ENCODE data around the gene VDAC1. TPM values are rescaled to one million over a fixed set of nuclear protein-coding genes. Genes with fewer than 3 reads are reported as not detected.
A peak's percentile ranks its signal among the peaks of the same experiment; 100 is the strongest.

Gene VDAC1
- total RNA-seq, 1 donor from 2014 or later, result 489 TPM

DNA sequence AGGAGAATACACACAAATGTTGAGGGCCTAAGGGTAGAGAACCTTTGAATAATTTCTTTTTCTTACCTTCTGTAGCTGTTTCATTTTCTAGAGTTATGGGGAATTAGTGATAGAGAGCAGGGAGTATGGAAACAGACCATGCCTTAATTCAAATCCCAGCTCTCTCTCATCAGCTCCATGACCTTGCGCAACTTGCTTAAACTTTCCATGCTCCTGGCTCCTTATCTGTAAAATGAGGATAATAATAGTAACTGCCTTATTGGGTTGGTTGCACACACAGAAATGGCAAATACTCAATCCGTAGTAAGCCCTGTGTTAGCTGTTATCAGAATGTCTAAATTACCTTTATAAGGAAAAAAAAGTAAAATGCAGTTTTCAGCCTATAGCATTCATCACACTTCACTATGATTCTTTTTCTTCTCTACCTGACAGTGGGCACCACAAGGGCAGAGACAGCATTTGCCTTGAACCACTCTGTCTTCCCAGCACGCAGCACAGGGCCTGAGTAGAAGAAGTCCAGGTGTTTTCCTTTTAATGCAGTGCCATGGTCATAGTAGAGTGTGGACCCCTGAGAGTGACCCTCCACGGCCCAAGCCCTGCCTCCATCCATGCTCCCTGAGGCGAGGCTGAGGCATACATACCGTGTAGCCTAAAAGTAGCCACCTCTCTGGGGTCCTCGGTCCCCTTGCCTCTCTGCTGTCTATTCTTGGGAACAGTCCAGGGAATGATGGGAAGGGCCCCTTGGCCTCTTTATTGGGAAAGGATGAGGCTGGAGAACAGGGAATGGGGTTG, 53.8 kb downstream of the VDAC1 start:
- FAIRE-seq, result no peak
- DNase-seq (ENCODE audit: low read depth), result no peak
- no peaks in the 10 kb centered on the region for H3K36me3 ChIP-seq (ENCODE audit: control insufficient read depth, insufficient read depth, low read length)

DNA sequence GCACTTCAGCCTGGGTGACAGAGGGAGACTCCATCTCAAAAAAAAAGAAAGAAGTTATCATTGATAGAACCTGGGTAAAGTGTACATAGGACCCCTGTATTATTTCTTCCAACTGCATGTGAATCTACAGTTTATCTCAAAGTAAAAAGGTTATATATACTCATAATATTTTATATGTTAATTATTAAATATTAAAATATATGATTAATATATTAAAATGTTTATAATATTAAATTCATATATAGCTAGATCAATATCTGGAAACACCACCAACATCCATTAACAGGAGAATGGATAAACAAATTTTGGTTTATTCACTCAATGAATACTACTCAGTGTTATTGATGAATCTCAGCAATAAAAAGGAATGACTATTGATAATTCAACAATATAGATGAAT, 56.1 kb downstream of the VDAC1 start:
- Histone ChIP-seq H3K27me3 (ENCODE audit: control insufficient read depth, insufficient read depth, low read length) (peaks cover 4% of the 10 kb centered on the region), H3K36me3 (ENCODE audit: control insufficient read depth, insufficient read depth, low read length) (no peaks in the 10 kb centered on the region), H3K4me3 (ENCODE audit: low read depth, low read length) (no peak overlapping the region)
- FAIRE-seq (no peak), DNase-seq (ENCODE audit: low read depth) (no peak)
- no peak for TF ChIP-seq CTCF (IDR thresholded peaks at IDR 0.05; ENCODE audit: insufficient read depth, low read length, severe bottlenecking)

More for the DNA sequence above, 53.8 kb downstream of the VDAC1 start:
- TF ChIP-seq CTCF (IDR thresholded peaks at IDR 0.05; ENCODE audit: insufficient read depth, low read length, severe bottlenecking), result no peak
- no peak overlapping the region for H3K4me3 ChIP-seq (ENCODE audit: low read depth, low read length)
- no peaks in the 10 kb centered on the region for H3K27me3 ChIP-seq (ENCODE audit: control insufficient read depth, insufficient read depth, low read length)

- no peak for DNase-seq (ENCODE audit: low read depth)
- TF ChIP-seq CTCF (IDR thresholded peaks at IDR 0.05; ENCODE audit: insufficient read depth, low read length, severe bottlenecking), result no peak
- H3K36me3 ChIP-seq (ENCODE audit: control insufficient read depth, insufficient read depth, low read length), result no peaks in the 10 kb centered on the region
- H3K27me3 ChIP-seq (ENCODE audit: control insufficient read depth, insufficient read depth, low read length), result peaks cover 4% of the 10 kb centered on the region
- no peak for FAIRE-seq
- H3K4me3 ChIP-seq (ENCODE audit: low read depth, low read length), result no peak overlapping the region
Measured at GRCh38 chr5:133947431-133947841, 57.3 kb downstream of the VDAC1 start.

DNA sequence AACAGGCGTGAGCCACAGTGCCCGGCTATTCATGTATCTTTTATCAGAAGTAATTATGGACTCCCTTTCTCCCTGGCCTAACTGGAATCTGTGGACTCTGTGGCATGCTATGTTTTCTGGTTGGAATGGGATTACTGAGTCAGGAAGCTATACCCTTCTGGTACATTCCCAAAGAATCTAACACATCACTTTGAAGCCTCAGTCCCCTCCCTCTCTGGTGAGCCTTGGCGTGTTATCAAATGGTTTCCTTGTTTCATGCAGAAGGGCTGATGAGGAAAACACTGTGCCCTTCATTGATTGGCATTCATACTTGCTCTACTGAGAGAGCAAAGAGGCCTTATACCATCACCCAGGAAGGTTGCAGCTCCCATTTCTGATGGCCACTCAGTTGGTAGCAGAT, 59.2 kb downstream of the VDAC1 start:
- Histone ChIP-seq H3K4me3 (ENCODE audit: low read depth, low read length) (no peak overlapping the region), H3K27me3 (ENCODE audit: control insufficient read depth, insufficient read depth, low read length) (peaks cover 4% of the 10 kb centered on the region), H3K36me3 (ENCODE audit: control insufficient read depth, insufficient read depth, low read length) (no peaks in the 10 kb centered on the region)
- FAIRE-seq (no peak), DNase-seq (ENCODE audit: low read depth) (no peak)
- TF ChIP-seq CTCF (IDR thresholded peaks at IDR 0.05; ENCODE audit: insufficient read depth, low read length, severe bottlenecking), result no peak

DNA sequence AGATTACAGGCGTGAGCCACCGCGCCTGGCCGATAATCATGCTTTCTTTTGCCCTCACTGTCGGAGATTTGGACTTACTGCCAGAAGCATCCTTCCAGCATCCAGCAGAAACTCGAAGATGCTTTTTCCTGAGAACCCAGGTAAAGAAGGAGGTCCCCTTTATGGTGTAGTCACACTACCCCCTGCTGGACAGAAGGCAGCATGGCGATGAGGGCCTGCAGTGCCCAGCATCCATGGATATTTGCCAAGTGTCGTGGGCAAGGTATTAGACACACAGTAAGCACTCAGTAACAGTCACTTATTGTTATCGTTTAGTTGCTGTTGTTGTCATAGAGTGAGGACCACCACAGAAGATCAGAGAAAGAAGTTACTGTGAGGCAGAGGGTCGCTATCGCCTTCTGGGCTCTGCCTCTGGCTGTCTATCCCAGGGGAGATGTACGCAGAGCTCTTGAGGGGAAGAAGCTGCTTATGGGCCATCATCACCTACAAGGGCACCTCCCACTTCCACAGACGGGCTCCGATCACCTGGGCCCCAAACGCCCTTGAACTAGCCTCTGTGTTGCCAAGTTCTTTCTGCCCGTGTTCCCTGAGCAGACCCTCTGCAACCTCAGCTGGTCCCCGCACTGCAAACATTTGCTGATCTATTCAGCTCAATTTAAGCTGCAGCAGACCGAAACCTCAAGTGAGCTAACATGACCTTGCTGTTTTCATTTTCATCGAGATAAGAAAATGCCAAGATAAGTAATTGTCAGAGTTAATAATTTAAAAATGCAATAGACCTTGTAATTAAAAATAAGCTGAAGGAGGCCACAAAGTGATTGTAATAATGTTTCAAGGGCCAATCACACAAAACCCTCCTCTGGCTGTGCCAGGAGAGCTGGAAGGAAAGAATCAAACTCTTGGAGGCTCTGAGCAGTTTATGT, 60.3 kb downstream of the VDAC1 start:
- DNase-seq (ENCODE audit: low read depth) (peak; percentile 57), FAIRE-seq (no peak)
- Histone ChIP-seq H3K27me3 (ENCODE audit: control insufficient read depth, insufficient read depth, low read length) (peaks cover 4% of the 10 kb centered on the region), H3K4me3 (ENCODE audit: low read depth, low read length) (no peak overlapping the region), H3K36me3 (ENCODE audit: control insufficient read depth, insufficient read depth, low read length) (no peaks in the 10 kb centered on the region)
- peak; percentile 57 for TF ChIP-seq CTCF (IDR thresholded peaks at IDR 0.05; ENCODE audit: insufficient read depth, low read length, severe bottlenecking)
